T-cell (primary cell): ENCODE measurements around the gene C1orf174. TPM values are rescaled to one million over a fixed set of nuclear protein-coding genes. Genes with fewer than 3 reads are reported as not detected.

Source experiments
- ATAC-seq, 4 experiments: fragments of 200-7000 bp in 3 of 4; fragments of 150-1000 bp in 1 of 4; cut with Tn5 transposase; replicated peaks in 1 of 4; 1 replicate in 3 of 4; 2 replicates in 1 of 4; pipeline ENCODE4 v1.10.0; 2021; ENCODE audit warnings: moderate library complexity in 3 of 4, mild to moderate bottlenecking in 2 of 4, moderate number of reproducible peaks in 1 of 4
- CTCF ChIA-PET, 2 donors: fragments of 300-600 bp; sonication (Branson Sonifier 250); formaldehyde crosslinking; loops; one replicate each; lab custom pipeline; 2022; ENCODE audit warnings: antibody characterized with exemption in 2 of 2; lab: Charles Lee
- POLR2A ChIA-PET, 2 donors: fragments of 300-600 bp; sonication (Branson Sonifier 250); formaldehyde crosslinking; loops; one replicate each; lab custom pipeline; 2022; ENCODE audit warnings: antibody characterized with exemption in 2 of 2; lab: Charles Lee
- DNase-seq, 35 experiments: peaks; one replicate each; pipeline versions ENCODE4 v3.0.0 to v3.0.0-alpha.2; 2013 to 2023
- H3K27ac ChIP-seq: one replicate; pipeline ENCODE4 v1.5.1; 2013; ENCODE audit warnings: low read length
- H3K27me3 ChIP-seq, 2 experiments: replicated peaks in 1 of 2; 1 replicate in 1 of 2; 2 replicates in 1 of 2; pipeline versions ENCODE4 v1.6.1 to v1.7.0; 2013; ENCODE audit warnings: low read length in 1 of 2, mixed read lengths in 1 of 2; ENCODE audit not compliant: control insufficient read depth in 2 of 2, insufficient read depth in 2 of 2; ENCODE audit errors: extremely low read depth in 1 of 2
- H3K36me3 ChIP-seq, 2 donors: 1 replicate in 1 of 2; 2 replicates in 1 of 2; pipeline versions ENCODE4 v1.6.1 to v1.7.0; 2013; ENCODE audit warnings: low read length in 1 of 2; ENCODE audit not compliant: control insufficient read depth in 2 of 2, insufficient read depth in 1 of 2; ENCODE audit errors: extremely low read depth in 1 of 2
- H3K4me1 ChIP-seq, 2 experiments: 1 replicate in 1 of 2; 2 replicates in 1 of 2; pipeline versions ENCODE4 v1.6.1 to v1.7.0; 2013; ENCODE audit warnings: low read length in 2 of 2, mixed read lengths in 1 of 2; ENCODE audit not compliant: insufficient read depth in 2 of 2, control insufficient read depth in 1 of 2; ENCODE audit errors: extremely low read depth in 1 of 2
- H3K4me3 ChIP-seq, 2 donors: 1 replicate in 1 of 2; 2 replicates in 1 of 2; pipeline versions ENCODE4 v1.5.1 to v1.7.0; 2013; ENCODE audit warnings: mild to moderate bottlenecking in 2 of 2, low read length in 1 of 2, moderate library complexity in 1 of 2; ENCODE audit not compliant: control insufficient read depth in 1 of 2; ENCODE audit errors: extremely low read depth in 1 of 2
- H3K9me3 ChIP-seq: 2 replicates; pipeline ENCODE4 v1.7.0; 2013
- H3K27ac Mint-ChIP-seq, 2 donors: one replicate each; pipeline ENCODE4 v1.8.0; 2020 to 2021; ENCODE audit warnings: mild to moderate bottlenecking in 2 of 2, mixed read lengths in 2 of 2
- H3K27me3 Mint-ChIP-seq, 2 donors: one replicate each; pipeline ENCODE4 v1.8.0; 2021 to 2022; ENCODE audit warnings: mixed read lengths in 2 of 2
- H3K36me3 Mint-ChIP-seq: one replicate; pipeline ENCODE4 v1.8.0; 2021; ENCODE audit warnings: mixed read lengths
- H3K4me1 Mint-ChIP-seq, 3 donors: one replicate each; pipeline ENCODE4 v1.8.0; 2020 to 2022; ENCODE audit warnings: mixed read lengths in 3 of 3, mild to moderate bottlenecking in 1 of 3
- H3K4me3 Mint-ChIP-seq, 3 donors: one replicate each; pipeline ENCODE4 v1.8.0; 2020 to 2022; ENCODE audit warnings: mild to moderate bottlenecking in 3 of 3, mixed read lengths in 3 of 3, moderate library complexity in 3 of 3
- H3K9me3 Mint-ChIP-seq, 3 donors: one replicate each; pipeline ENCODE4 v1.8.0; 2020 to 2022; ENCODE audit warnings: mixed read lengths in 3 of 3
- WGBS: methylation state at CpG from one replicate; pipeline ENCODE4 v1.1.5; 2013; ENCODE audit warnings: missing lambda C conversion rate; ENCODE audit not compliant: insufficient coverage; 5-methylcytosine and 5-hydroxymethylcytosine counted together
- total RNA-seq, 35 experiments: library from RNA in 6 of 35; stranded (reverse) in 6 of 35; fragments of 120-200 nt in 1 of 35; gene quantifications; one replicate each; pipeline versions ENCODE4 v1.2.1 to v1.2.4 and lab custom pipeline; 2013 to 2026

C1orf174 gene
- total RNA-seq, 5 donors from 2014 or later (not counting 1 experiment from before 2014, with no cell fraction given) = 15.7 to 34.7 (median 33.4) TPM

GRCh38 chr1:3842912-3843311 is 57.2 kb downstream of the C1orf174 start:
- Mint-ChIP-seq H3K27me3 (no peaks in the 10 kb centered on the region), H3K4me3 (no peak overlapping the region), H3K4me1 (no peaks in the 10 kb centered on the region), H3K9me3 (no peaks in the 10 kb centered on the region), H3K36me3 (peaks cover 60% of the 10 kb centered on the region), H3K27ac (no peak overlapping the region)
- ChIA-PET CTCF (interaction anchor here in 1 of 2 donors (0.6 kb wide), 1 partner anchor 115 kb away, joined by 6 read pairs; no protein-coding TSS in a partner anchor), POLR2A (no interaction called here)
- H3K36me3 ChIP-seq = peaks cover 26 to 74% of the 10 kb centered on the region in 2 donors
- no peak overlapping the region for H3K4me3 ChIP-seq
- no peaks in the 10 kb centered on the region for H3K9me3 ChIP-seq
- no peak overlapping the region for H3K27ac ChIP-seq
- 100% methylated on average over 4 of the region's 9 CpGs for WGBS
- ATAC-seq (no peak), DNase-seq (no peak)
- H3K4me1 ChIP-seq = no peaks in the 10 kb centered on the region
- no peaks in the 10 kb centered on the region for H3K27me3 ChIP-seq

- Histone ChIP-seq H3K27ac (no peak overlapping the region), H3K27me3 (no peaks in the 10 kb centered on the region), H3K9me3 (no peaks in the 10 kb centered on the region), H3K36me3 (peaks cover 29 to 73% of the 10 kb centered on the region in 2 donors), H3K4me1 (no peaks in the 10 kb centered on the region), H3K4me3 (no peak overlapping the region)
- no peak overlapping the region for H3K4me3 Mint-ChIP-seq
- peaks cover 0 to 4% (median 4%) of the 10 kb centered on the region in 3 donors for H3K9me3 Mint-ChIP-seq
- ChIA-PET CTCF (no interaction called here), POLR2A (no interaction called here)
- peaks cover 61% of the 10 kb centered on the region for H3K36me3 Mint-ChIP-seq
- 97% methylated on average over 5 of the region's 7 CpGs for WGBS
- no peaks in the 10 kb centered on the region for H3K4me1 Mint-ChIP-seq
- H3K27me3 Mint-ChIP-seq = no peaks in the 10 kb centered on the region
- ATAC-seq = no peak
- no peak overlapping the region for H3K27ac Mint-ChIP-seq
- no peak for DNase-seq
These were observed 58.6 kb downstream of the C1orf174 start for GRCh38 chr1:3841491-3841890.

Other genes starting within 250 kb of the C1orf174 start
- under 1 TPM in 4 of 5 donors, not detected in 1; 0.12 to 0.21 (median 0.18) TPM for gene TP73, start 247.8 kb downstream of the C1orf174 start, total RNA-seq
- not detected for gene CCDC27, start 147.8 kb downstream of the C1orf174 start, total RNA-seq
- 1 to 10 TPM; 1.3 to 6.2 (median 4.2) TPM for gene SMIM1, start 127.5 kb downstream of the C1orf174 start, total RNA-seq
- gene LRRC47, start 103.8 kb downstream of the C1orf174 start, total RNA-seq = 10 to 100 TPM; 37.3 to 49.1 (median 44.5) TPM
- 10 to 100 TPM; 39.9 to 64.7 (median 58.5) TPM for gene CEP104, start 43.1 kb downstream of the C1orf174 start, total RNA-seq
- 10 to 100 TPM; 14.9 to 24.1 (median 18.5) TPM for gene DFFB, start 42.8 kb downstream of the C1orf174 start, total RNA-seq